EH (cell line): ENCODE data around the gene FAM3D.
"Not testable (repeated sequence)": the region's sequence is repeated elsewhere in the genome, so short reads cannot be mapped to it uniquely, and the experiment has no call there.

Experiments used
- DNase-seq: peaks from one replicate; pipeline ENCODE4 v3.0.0-alpha.2; 2015; ENCODE audit warnings: low read depth

Gene FAM3D

GRCh38 chr3:58683001-58683458, 16.5 kb upstream of the FAM3D start:
- no peak for DNase-seq

GRCh38 chr3:58681863-58682262, 15.3 kb upstream of the FAM3D start:
- no peak for DNase-seq

- DNase-seq: no peak
Observed at GRCh38 chr3:58680879-58681525, 14.4 kb upstream of the FAM3D start.

- peak; percentile 3 for DNase-seq
Observed at GRCh38 chr3:58679974-58680666, 13.5 kb upstream of the FAM3D start.

GRCh38 chr3:58679446-58679845, 12.9 kb upstream of the FAM3D start:
- peak; percentile 30 for DNase-seq

GRCh38 chr3:58678177-58678970, 11.8 kb upstream of the FAM3D start:
- not testable (repeated sequence) for DNase-seq

- DNase-seq: no peak
Observed at GRCh38 chr3:58672880-58673279, 6.3 kb upstream of the FAM3D start.

- DNase-seq: no peak
Observed at GRCh38 chr3:58672451-58672850, 5.9 kb upstream of the FAM3D start.

GRCh38 chr3:58670506-58671135, 4.0 kb upstream of the FAM3D start:
- no peak for DNase-seq

GRCh38 chr3:58668247-58668646, 1.7 kb upstream of the FAM3D start:
- DNase-seq: no peak

GRCh38 chr3:58667704-58668103, 1.1 kb upstream of the FAM3D start:
- no peak for DNase-seq

- no peak for DNase-seq
Observed at GRCh38 chr3:58667229-58667628, 655 bp upstream of the FAM3D start.

GRCh38 chr3:58665405-58665804, 1.2 kb downstream of the FAM3D start:
- DNase-seq: no peak

GRCh38 chr3:58664611-58665010, 2.0 kb downstream of the FAM3D start:
- DNase-seq: no peak

- DNase-seq: no peak
Observed at GRCh38 chr3:58661836-58662420, 4.6 kb downstream of the FAM3D start.

GRCh38 chr3:58660998-58661397, 5.6 kb downstream of the FAM3D start:
- no peak for DNase-seq

- DNase-seq: peak; percentile 48
Observed at GRCh38 chr3:58659051-58659675, 7.4 kb downstream of the FAM3D start.

GRCh38 chr3:58658508-58658907, 8.1 kb downstream of the FAM3D start:
- no peak for DNase-seq

GRCh38 chr3:58657571-58658141, 8.9 kb downstream of the FAM3D start:
- DNase-seq: no peak

- no peak for DNase-seq
Observed at GRCh38 chr3:58657036-58657520, 9.5 kb downstream of the FAM3D start.

- DNase-seq: no peak
Observed at GRCh38 chr3:58656631-58657030, 9.9 kb downstream of the FAM3D start.
